ENCODE data around the gene TRPC6.

TRPC6 gene

GRCh38 chr11:101583251-101584128, at the start of gene TRPC6:
Gene TRPC6 (minus strand): TSS chr11:101584007. CDS start chr11:101583503, 504 bp downstream.
- DNase-seq (ENCODE audit: low read depth in 2 of 2), result no peak

DNA sequence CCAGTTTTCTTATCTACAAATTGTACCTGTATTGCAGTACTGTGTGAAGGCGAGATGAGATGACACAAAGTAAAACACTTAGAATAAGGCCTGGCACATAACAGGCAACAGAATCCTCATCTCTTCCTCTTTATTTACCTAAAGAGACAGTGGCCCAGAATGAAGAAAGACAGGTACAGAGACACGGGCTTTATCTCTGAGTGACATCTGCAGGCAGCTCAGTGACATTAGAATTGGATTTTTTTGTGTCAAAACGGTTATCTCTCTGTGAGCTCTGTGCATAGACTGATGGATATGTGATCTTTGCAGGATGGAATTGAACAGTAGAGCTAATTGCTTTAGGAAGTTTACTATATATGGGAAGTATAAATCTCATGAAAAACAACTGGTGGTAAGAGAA, 36.2 kb upstream of the TRPC6 start:
- no peak for DNase-seq (ENCODE audit: low read depth in 2 of 2)

GRCh38 chr11:101618709-101619108, 34.9 kb upstream of the TRPC6 start:
- no peak for DNase-seq (ENCODE audit: low read depth in 2 of 2)

DNA sequence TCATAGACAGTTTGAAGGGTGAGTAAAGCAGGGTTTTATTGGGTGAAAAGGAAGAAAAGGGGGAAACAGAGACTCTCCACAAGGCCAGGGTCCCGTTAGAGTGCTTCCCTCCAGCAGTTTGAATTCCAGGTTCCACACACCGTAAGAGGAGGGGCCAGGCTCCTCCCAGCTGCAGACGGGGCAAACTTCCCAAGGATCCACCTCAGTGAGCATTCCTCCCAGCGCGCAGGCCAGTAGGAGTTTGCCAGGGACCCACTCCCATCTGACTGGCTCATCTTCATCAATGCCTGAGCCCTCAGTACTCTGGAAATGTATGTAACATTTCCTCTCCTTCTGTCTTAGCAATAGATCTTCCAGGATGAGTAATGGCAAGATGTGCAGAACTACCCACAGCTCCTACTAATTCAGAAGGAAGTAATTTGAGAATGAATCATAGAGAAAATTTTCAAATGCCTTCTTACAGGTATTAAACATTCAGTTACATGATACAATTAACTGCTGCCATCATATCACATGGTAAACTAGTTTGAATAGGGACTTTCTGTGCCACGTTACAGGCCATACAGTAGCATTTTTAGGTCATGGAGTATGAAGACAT, 34.0 kb upstream of the TRPC6 start:
- no peak for DNase-seq (ENCODE audit: low read depth in 2 of 2)

- DNase-seq (ENCODE audit: low read depth in 2 of 2), result no peak
These were observed 28.7 kb upstream of the TRPC6 start for GRCh38 chr11:101612481-101612880.

GRCh38 chr11:101600924-101601323, 17.1 kb upstream of the TRPC6 start:
- DNase-seq (ENCODE audit: low read depth in 2 of 2), result no peak

GRCh38 chr11:101586965-101587364, 3.2 kb upstream of the TRPC6 start:
- no peak for DNase-seq (ENCODE audit: low read depth in 2 of 2)

GRCh38 chr11:101584655-101585054, 848 bp upstream of the TRPC6 start:
- DNase-seq (ENCODE audit: low read depth in 2 of 2), result no peak

DNA sequence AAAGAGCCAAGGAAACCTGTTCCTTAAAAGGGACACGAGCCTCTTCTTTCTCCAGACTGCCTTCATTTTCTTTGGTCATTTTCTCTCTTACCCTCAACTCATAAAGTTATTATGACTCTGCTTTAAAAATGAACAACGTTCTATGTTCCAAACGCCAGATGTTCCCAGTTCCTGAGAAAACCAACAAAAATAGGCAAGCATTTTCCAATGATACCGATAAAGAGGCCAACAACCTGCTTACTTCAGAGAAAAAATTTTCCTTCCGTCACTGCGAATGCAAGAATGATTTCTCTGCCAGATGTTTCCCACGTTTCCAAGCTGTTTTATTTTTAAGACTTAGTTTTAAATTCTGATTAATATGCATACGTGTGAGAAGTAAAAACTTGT, 315 bp upstream of the TRPC6 start:
- no peak for DNase-seq (ENCODE audit: low read depth in 2 of 2)

DNA sequence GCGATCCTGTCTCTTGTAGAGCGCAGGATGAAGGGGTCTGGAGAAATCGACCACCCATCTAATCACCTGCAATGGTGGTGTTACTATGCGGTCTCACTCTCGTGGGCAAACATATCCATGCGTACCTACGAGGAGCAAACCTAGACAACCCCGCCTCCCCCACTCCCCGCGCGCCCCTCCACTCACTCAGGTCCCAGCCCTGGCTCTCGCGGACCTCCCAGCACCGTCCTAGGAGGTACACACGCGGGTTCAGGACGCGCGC, 887 bp downstream of the TRPC6 start:
- DNase-seq (ENCODE audit: low read depth in 2 of 2), result no peak

GRCh38 chr11:101582236-101582988, 1.4 kb downstream of the TRPC6 start:
- no peak for DNase-seq (ENCODE audit: low read depth in 2 of 2)

- DNase-seq (ENCODE audit: low read depth in 2 of 2), result no peak
These were observed 6.3 kb downstream of the TRPC6 start for GRCh38 chr11:101577461-101577860.

DNA sequence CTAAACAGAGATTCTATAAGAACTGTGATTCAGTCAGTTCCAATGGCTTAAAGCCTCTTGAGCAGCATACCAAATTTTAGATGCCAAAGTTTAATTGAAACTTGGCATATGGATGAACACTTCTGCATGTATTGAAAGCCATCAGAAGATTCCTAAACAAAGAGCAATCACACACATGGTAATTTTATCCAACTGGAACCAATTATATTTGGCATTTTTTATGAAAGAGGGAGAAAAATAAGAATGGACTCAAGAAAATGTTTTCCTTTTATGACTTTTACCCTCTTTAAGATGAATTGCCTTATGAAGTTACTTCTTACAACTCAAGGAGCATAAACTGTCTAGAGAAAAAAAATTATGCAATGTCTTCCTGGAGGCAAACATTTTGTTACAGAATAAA, 7.4 kb downstream of the TRPC6 start:
- DNase-seq (ENCODE audit: low read depth in 2 of 2), result no peak

DNA sequence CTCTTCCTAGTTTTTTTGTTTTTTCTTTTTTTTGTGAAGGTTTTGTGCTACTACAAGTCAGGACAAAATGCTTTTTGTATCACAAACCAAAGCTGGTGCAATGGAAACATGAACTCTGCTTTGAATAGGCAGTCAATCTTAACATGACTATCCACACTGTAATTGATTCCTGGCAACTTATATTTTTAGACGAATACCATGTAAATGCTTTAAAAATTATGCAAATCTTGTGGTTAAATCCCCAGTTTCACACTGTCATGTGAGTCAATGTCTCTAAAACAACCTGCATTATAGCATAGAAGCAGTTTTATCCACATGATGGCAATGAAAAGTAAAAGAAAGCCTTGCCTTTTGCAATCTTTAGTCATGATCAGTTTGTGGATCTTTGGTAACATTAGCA, 8.9 kb downstream of the TRPC6 start:
- DNase-seq (ENCODE audit: low read depth in 2 of 2), result no peak

- DNase-seq (ENCODE audit: low read depth in 2 of 2), result no peak
These were observed 16.7 kb downstream of the TRPC6 start for GRCh38 chr11:101567071-101567470.

GRCh38 chr11:101566626-101567025, 17.2 kb downstream of the TRPC6 start:
- DNase-seq (ENCODE audit: low read depth in 2 of 2), result no peak

DNA sequence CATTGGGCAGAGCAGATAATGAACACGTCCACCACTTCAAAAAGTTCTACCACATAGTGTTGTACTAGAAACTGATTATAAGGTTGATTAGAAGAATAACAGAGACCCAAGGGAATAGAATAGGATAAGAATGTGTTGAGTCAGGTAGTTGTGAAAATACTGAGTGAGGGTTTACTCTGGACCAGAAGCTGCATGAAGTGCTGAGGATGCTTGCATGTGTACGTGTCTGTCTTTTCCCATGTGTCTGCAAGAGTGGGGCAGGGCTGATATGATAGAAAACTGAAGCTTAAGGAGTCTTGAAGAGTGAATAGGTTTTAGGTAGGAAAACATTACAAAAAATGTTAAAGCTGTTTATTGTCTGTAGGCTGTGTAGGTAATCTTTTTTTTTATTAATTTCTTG, 20.6 kb downstream of the TRPC6 start:
- DNase-seq (ENCODE audit: low read depth in 2 of 2), result no peak

DNA sequence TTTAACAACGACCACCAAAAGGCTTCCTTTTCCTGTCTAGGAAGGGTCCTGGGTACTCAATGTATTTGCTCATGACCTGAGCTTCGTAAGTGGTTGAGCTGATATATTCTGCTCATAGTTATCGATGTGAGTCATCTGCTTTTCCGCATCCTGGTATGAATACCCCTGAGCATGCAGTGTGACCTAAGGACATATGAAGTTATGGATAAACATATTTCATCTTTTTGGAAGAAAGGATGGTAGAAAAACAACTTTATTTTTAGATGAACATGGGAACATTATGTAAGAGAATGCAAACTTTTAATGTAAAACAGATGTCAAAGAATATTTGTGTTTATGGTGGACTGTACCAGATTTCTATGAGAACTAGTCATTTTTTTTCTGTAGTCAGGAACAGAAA, 28.4 kb downstream of the TRPC6 start:
- DNase-seq (ENCODE audit: low read depth in 2 of 2), result no peak

DNA sequence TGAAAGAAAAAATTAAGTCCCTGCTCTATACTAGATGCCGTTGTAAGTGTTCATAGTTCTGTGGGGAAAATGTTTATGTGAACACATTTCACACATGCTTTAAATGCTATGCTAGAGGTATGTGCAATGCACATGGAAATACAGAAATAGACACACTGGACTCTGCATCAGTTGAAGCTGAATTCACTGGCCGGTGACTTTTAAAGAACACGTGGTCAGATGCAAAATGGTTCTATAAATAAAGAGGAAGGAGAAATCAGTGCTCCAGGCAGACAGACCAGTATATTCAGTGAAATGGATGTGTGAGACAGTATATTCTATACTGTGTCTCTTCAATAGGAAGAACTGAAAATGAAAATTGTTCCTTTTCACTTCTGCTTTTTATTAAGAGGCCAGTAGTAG, 29.9 kb downstream of the TRPC6 start:
- no peak for DNase-seq (ENCODE audit: low read depth in 2 of 2)

DNA sequence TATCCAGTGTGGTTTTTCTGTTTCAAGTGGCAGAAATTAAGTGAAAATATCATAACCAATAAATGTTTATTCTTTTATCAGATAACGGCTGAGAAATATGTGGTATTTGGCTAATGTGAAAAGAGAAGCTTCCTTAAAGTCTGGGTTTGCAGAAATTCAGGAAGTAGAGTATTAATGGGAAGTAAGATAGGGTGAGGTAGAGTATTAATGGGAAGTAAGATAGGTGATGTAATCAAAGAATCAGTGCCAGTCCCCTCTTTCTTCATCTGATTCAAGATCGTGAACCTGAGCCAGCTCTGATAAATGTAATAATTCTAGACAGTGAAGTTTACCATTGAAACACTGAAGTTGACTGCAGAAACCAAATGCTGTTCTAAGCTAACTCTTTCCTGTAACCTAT, 30.9 kb downstream of the TRPC6 start:
- DNase-seq (ENCODE audit: low read depth in 2 of 2), result no peak

DNA sequence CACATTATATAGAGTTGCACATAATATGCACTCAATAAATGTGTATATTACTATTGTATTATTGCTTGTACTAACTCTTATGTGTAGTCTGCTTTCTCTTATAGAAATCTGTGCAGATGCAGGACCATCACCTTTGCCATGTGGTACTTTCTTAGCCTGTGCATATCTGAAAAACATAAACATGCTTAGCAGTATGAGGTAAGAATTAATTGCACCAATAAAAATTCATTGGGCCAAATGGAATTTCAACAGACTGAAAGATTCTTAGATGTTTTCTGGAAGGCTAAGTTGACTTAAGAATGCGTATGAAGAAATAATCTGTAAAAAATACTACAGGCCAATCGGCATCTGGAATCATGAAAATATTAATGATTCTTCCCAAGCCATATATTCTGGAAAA, 55.3 kb downstream of the TRPC6 start:
- DNase-seq (ENCODE audit: low read depth in 2 of 2), result no peak

DNA sequence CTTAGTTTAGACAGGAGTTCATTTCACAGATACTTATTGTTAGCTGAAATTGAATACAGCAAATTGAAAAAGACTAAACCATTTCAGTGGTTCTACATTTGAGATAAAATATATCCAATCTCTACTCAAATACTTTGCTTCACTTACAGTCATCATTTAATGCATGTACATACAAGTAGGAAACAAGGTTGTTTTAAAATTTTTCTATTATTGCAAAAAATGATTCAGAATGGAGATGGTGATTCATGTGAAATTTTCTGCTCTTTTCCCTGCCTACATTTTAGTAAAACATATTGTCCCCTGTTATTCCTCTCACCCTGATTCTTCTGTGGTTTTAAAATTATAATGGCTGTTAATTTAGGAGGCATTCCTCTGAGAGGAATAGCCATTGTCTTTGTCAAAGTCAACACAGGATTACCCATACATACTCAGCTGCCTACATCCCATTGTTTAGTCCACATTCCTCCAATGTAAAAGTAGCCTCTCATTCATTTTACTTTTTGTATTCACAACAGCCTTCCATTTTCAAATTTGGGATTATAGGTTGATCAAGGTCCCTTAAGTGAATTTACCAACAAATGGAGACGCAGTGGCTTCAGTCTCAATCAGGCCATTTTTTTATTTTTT, 60.1 kb downstream of the TRPC6 start:
- DNase-seq (ENCODE audit: low read depth in 2 of 2), result no peak

DNA sequence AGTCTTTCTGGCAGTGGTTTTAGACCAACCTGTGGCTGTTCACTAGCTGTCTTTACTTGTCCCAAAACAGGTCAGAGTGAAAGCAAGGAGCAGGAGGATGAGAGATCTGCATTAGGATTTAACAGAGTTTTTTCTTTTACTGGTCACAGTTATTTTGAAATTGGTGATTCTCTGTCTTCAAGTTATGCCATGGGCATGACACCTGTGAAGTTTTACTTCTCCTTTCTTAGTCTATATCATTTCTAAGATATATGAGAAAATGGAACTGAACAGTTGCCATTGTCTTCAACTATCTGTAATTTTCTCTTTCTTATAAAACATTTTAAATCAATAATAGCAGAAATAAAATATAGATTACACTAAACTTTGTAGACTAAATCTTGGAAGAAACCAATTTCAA, 60.6 kb downstream of the TRPC6 start:
- DNase-seq (ENCODE audit: low read depth in 2 of 2), result no peak

Measured in stimulated activated CD8-positive, alpha-beta memory T cell treated with anti-CD3 and anti-CD28 coated beads, Interleukin-7, amount 100 ng/mL, for 1 hour (primary cell).